ENCODE measurements around the gene KPNB1. TPM values are rescaled to one million over a fixed set of nuclear protein-coding genes. Genes with fewer than 3 reads are reported as not detected.
A peak's percentile ranks its signal among the peaks of the same experiment; 100 is the strongest.

Gene KPNB1
- total RNA-seq, 1 experiment from 2014 or later: 742 TPM

DNA sequence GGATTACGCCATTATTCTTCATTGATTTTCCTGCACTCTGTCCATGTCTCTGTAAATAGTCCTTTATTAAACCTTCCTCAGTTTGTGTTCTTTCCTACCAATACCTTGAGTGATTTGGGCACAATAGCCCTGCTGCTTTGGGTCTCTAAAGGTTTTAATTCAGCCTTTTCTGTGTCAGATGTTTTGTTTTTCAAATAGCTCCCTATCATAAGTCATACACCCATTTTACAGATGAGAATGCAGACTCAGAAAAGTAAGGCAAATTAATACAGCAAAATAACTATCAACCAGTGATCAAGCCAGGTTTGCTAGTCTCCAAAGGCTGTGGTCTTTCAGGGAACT lies 25.0 kb upstream of the KPNB1 start:
- H3K9me3 ChIP-seq (ENCODE audit: control insufficient read depth, low read depth, low read length): no peaks in the 10 kb centered on the region
- no peaks in the 10 kb centered on the region for H3K79me2 ChIP-seq (ENCODE audit: insufficient read depth, low read length)

More for the DNA sequence above, 25.0 kb upstream of the KPNB1 start:
- Histone ChIP-seq H3K4me1 (ENCODE audit: insufficient read depth, low read length) (no peaks in the 10 kb centered on the region), H4K8ac (replicated peaks; ENCODE audit: insufficient read length, low read depth, low read length) (no peak overlapping the region), H2BK5ac (ENCODE audit: insufficient read length, low read length) (no peak overlapping the region), H3K4me2 (ENCODE audit: insufficient read depth, insufficient read length, low read length) (no peak overlapping the region), H2BK12ac (ENCODE audit: insufficient read length, low read depth, low read length) (no peak overlapping the region), H3K27ac (ENCODE audit: insufficient read length, low read depth, low read length) (no peak overlapping the region), H2BK15ac (ENCODE audit: low read depth, low read length) (no peak overlapping the region), H2BK120ac (ENCODE audit: low read depth, low read length, poor library complexity, severe bottlenecking) (no peak overlapping the region), H3K9ac (ENCODE audit: extremely low read depth, insufficient read length, low read length) (no peak overlapping the region), H3K27me3 (ENCODE audit: insufficient read depth, low read length) (no peaks in the 10 kb centered on the region), H3K56ac (ENCODE audit: insufficient read length, low read depth, low read length) (no peak overlapping the region), H4K91ac (ENCODE audit: insufficient read length, low read depth, low read length) (no peak overlapping the region), H2AK5ac (ENCODE audit: insufficient read length, low read length) (no peak overlapping the region), H3K79me1 (ENCODE audit: insufficient read depth, low read depth, low read length, poor library complexity, severe bottlenecking) (no peaks in the 10 kb centered on the region), H4K5ac (ENCODE audit: insufficient read length, low read depth, low read length) (no peak overlapping the region), H3K18ac (ENCODE audit: insufficient read length, low read depth, low read length) (no peak overlapping the region), H3K23me2 (ENCODE audit: insufficient read length, low read depth, low read length, poor library complexity, severe bottlenecking) (no peaks in the 10 kb centered on the region), H3K23ac (ENCODE audit: insufficient read length, low read depth, low read length) (no peak overlapping the region), H2AFZ (ENCODE audit: low read length) (no peak overlapping the region), H4K20me1 (ENCODE audit: control insufficient read depth, insufficient read depth, insufficient read length) (no peaks in the 10 kb centered on the region), H3K14ac (ENCODE audit: insufficient read depth, low read length) (no peak overlapping the region), H3T11ph (ENCODE audit: low read length) (no peak overlapping the region), H2BK20ac (ENCODE audit: low read depth, low read length, poor library complexity, severe bottlenecking) (no peak overlapping the region), H3K4ac (ENCODE audit: low read depth, low read length) (no peak overlapping the region)
- no CpG with 5 or more reads among the region's 1 CpG for WGBS (ENCODE audit: extremely low coverage, insufficient read length, low lambda C conversion rate)
- peaks cover 11 to 13% of the 10 kb centered on the region in 2 experiments for H3K4me1 Mint-ChIP-seq
- peaks cover 8 to 35% (median 18%) of the 10 kb centered on the region in 3 experiments for H3K36me3 Mint-ChIP-seq (ENCODE audit: insufficient read depth in 1 of 3, low read depth in 3 of 3)
- H3K9me3 Mint-ChIP-seq: no peaks in the 10 kb centered on the region
- peak overlapping the region in 1 of 3 experiments; percentile 11; a peak in 2 of 7 replicates for H3K27ac Mint-ChIP-seq
- H3K4me3 Mint-ChIP-seq: no peak overlapping the region
- DNase-seq: no peak
- TF ChIP-seq, protein P1, sequence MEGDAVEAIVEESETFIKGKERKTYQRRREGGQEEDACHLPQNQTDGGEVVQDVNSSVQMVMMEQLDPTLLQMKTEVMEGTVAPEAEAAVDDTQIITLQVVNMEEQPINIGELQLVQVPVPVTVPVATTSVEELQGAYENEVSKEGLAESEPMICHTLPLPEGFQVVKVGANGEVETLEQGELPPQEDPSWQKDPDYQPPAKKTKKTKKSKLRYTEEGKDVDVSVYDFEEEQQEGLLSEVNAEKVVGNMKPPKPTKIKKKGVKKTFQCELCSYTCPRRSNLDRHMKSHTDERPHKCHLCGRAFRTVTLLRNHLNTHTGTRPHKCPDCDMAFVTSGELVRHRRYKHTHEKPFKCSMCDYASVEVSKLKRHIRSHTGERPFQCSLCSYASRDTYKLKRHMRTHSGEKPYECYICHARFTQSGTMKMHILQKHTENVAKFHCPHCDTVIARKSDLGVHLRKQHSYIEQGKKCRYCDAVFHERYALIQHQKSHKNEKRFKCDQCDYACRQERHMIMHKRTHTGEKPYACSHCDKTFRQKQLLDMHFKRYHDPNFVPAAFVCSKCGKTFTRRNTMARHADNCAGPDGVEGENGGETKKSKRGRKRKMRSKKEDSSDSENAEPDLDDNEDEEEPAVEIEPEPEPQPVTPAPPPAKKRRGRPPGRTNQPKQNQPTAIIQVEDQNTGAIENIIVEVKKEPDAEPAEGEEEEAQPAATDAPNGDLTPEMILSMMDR (conservative IDR thresholded peaks at IDR 0.05): no peak
- H3K27me3 Mint-ChIP-seq (ENCODE audit: low read depth): no peaks in the 10 kb centered on the region
